RKO (cell line): ENCODE data around the gene CD247.

ENCODE experiments used
- DNase-seq: peaks from one replicate; pipeline ENCODE4 v3.0.0-alpha.2; 2016; ENCODE audit warnings: low spot score

CD247 gene

DNA sequence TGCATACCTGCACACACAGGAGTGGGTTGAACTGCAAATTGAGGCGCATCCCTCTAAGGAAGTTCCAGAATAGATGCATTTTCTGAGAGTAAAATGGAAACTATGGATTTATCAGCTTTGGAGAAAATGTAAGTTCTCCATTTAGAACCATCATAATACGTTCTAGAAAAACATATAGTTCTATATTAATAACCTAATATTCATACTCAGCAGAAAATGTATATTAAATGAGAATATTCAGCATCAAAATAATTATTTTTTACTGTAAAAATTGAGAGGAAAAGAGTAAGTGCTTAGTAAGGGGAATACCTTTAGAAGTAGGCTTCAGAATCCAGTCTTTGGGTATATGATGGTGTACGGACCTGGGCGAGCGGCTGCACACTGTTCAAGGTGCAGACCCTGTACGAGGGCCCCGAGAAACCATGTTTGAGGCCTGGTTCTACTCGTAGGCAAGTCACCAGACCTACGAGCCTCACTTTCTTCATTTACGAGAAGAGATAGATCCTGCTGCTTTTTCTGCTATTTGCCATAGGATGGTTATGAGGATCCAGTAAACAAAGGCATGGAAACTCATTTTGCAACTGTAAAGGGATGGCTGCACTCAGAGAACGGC is 6.8 kb downstream of the CD247 start:
- no peak for DNase-seq

DNA sequence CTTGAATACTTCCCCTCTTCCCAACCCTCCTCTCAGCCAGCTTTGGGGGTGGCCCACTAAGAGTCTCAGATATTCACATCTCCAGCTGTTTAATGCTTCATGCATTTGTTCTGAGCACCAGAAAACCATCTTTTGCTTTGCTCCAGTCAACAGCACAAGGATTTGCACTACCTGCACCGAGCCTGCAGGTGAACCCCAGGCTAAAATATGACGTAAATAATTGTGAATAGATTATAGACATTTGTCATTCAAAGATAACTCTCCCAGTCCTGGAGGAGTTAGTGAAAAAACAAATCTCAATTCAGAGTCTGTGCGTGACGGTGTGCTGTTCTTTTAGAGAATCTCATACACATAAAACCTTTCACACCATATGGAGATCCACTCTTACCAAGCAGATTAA is 7.4 kb downstream of the CD247 start:
- DNase-seq: no peak

DNA sequence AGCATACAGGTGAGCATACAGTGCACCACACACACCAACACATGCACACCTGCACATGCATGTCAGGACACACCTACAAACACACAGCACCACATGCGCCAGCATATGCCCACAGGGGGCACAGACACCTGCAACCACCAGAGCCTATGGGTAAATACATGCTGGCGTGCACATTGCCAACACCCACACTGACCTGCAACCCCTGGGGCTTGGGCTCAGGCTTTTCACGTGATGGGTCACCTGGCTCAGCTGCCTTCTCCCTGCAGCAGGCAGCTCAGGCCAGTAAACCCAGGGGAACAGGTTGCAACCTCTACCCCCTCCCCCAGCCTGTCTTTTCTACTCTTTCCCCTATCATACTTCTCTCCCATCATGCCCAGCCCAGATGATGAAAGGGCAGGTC is 8.1 kb downstream of the CD247 start:
- DNase-seq: no peak

DNA sequence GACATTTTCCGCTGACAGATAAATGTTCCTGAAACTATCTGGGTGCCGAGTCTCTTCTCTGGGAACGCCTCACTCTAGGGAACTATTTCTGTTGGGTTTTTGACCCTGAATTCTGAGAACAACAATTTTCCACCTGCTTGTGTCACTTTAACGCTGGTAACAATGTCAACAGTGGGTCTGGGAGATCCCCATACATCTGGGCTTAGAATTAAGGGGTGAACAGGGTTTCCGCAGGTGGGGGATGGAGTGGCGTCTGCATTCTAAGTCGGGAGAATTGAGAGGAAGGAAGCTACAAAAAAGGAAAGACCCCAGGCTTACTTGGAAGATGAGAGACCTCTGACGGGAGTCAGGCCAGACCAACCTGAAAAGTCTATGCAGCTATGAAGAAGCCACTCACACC is 8.7 kb downstream of the CD247 start:
- no peak for DNase-seq

DNA sequence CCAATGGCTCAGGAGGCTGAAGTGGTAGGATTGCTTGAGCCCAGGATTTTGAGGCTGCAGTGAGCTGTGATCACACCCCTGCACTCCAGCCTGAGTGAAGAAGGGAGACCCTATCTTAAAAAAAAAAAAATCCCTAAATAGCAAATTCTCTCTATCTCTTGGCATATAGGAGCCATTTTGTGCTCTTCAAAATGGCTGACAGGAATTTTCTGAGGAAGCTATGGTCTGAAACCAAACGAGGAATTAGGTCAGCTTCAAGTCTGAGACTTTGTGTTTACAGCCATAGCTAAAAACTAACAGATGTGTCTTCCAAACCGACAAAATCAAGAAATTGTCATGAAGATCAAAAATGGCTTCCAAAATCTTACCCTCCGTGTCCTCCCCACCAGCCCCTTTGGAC is 10.6 kb downstream of the CD247 start:
- no peak for DNase-seq

DNA sequence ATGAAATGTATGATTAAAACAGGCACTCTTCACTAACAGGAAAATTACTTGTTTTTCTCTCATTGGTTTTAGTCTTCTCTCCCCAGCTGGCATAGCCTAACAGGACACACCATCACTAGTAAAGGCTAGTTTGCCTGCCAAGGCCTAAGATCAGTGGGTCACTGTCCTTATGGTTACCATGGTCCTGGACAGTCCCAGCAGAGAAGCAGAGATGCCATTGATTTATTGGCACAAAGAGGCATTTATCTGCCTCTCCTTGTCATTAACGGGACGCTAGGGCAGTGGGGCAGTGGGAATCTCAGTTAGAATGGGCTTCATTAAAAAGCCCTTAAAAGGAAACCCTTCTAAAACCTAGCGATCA is 13.9 kb downstream of the CD247 start:
- DNase-seq: no peak

DNA sequence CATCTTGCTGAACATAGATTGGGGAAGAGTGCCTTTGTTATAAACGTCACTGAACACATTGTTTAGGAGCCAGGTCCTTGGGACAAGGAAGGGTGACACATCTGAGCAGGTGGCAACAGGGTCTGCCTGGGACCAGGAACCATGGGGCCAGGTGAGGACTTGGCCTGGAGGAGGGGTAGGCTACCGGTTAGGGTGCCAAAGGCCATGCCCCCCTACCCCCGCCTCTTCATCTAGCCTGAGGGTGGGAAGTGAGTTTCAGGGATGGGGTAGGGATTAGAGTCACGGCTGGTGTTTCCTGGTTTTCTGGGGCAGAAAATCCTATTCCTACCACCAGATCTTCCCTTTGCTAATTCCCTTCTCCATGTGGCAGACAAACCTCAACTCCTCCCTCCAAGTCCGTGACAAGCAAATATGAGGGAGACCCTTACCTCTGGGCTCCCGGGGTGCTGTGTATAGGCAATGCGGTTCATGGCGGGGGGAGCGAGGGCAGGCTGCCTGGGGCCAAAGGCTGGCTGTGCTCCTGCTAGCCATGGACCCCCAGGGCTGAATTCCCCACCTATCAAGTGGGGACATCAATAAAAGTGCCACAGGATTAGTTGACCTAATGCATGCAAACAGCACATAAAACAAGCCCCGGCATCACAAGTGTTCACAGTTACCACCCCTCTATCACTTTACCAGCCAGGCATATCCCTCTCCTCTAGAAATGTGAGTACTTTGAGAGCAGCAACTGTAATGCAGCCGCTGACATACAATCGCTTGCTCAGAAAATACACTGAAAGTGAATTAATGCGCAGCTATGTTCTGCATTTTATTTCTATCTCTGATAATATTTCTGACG is 14.5 kb downstream of the CD247 start:
- DNase-seq: no peak

DNA sequence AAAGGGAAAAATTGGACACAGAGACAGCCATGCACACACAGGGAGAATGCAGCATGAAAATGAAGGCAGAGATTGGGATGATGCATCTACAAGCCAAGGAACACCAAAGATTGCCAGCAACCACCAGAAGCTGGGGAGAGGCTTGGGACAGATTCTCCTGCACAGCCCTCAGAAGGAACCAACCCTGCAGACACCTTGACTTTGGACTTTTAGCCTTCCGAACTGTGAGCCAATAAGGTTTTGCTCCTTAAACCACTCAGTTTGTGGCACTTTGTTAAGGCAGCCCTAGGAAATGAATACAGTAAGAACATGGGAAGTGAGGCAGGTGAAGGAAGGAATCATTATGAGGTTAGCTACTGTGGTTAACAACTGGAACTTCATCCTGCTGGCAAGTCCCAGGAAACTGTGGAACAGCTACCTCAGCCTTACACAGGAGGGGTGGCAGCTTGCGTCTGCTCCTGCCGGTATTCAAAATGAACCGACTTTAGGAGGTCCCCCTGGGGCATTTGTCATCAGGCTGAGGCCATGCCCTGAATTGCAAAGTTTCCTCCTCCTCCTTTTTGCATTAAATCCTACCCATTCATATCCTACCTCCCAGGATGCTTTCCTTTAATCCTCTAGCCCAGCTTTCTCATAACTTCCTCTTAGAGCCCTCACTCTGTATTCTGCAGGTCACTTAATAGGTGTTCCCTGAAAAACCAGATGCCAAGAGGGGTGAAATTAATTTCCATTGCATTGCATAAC is 15.4 kb downstream of the CD247 start:
- no peak for DNase-seq

DNA sequence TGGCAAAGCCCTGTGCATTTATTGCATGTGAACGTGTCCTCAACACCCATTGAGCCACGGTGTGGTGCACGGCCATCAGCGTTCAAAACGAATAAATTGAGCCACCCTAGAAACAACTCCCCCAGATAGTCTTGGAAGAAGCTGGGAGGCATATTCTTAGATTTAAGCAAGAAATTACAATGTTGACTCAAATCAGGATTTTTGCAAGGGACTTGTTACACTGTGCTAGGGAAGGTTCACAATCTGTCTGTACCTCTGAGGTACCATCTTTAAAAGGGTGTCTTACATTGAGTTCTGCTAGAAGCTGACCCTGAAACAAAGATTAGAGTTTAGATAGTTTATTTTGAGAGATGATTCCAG is 16.2 kb downstream of the CD247 start:
- DNase-seq: no peak

DNA sequence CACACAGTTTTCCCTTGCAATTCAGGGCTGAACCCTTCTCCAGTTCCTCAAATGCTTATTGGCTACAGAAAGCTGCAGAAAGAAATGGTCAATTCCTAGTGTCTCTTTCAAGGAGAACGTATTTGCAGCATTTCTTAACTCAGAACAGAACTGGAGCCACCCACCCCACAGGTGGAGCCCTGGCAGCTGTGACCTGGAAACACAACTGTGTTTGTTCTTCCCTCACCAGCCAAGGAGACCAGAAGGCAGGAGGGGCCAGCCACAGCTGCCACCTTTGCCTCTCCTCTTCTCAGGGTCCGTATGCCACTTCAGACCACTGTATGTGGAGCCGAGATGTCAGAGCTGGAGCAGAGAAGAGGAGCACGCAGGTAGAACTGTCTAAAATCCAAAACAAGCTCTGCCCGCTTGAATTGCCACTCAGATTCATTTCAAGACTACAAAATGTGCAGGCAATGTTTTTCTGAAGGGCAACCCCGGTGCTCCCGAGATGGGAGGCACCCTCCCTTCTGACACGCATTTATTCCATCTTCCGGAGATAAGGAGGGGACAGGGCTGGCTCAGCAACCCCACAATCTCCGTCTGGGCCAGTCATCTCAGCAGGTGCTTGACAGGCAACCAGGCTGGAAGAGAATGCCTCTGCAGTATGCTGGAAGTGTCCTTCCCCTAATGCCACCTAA is 16.7 kb downstream of the CD247 start:
- DNase-seq: no peak

DNA sequence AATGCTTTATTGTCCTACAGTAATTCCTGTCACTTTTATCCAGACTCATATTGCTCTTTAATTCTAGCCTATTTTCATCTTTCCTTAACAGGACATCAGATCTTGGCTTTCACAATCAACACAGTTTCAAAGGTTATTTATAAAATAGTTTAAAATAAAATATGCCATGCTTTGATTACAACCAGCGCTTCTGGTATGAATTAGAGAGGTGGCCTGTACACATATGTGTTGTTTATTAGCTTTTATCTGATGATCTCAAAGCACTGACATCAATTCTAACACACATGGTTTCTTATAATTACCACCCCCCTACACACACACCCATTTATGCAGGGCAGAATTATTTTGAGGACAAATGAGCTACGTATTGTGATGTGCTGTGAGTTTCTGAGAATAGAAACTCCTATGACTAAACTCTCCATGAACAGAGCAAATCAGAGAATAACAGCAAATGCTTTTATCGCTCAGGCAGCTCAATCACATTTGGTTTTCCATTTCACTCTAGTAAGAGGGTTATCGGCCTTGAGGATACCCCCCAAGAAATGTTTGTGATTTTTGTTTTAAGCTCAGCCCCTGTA is 18.0 kb downstream of the CD247 start:
- no peak for DNase-seq

DNA sequence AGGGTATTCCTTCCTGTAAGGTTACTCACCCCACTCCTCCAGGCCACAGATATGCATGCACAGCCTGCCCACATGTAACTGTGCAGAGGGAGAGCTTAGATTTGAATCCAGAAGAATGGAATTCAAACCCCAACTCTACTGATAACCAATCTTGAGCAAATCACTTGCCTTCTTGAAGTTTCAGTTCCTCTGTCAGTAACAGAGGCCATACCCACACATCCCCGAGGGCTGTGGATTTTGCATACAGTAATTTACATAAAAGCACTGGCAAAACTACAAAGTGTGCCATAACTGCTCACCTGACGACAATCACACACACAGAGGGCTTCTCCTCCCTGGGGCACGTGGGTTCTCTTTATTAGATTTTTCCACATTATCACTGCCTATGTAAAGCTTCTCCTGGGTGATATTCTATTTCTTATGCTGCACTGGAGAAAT is 18.6 kb downstream of the CD247 start:
- no peak for DNase-seq

DNA sequence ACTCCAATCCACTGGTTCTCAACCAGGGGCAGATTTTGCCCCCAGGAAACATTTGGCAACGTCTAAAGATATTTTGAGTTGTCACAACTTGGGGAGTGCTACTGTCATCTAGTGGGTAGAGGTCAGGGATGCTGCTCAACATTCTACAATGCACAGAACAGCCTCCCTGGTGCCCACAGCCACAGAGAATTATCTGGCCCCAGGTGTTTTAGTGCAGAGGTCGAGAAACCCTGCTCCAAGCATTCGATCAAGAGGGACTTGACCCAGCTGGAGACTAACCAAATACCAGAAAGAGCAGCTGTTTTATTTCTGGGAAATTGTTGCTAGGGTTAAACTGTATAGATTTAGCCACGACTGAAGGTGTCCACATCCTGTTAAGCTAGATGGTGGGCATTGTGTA is 19.2 kb downstream of the CD247 start:
- DNase-seq: no peak

DNA sequence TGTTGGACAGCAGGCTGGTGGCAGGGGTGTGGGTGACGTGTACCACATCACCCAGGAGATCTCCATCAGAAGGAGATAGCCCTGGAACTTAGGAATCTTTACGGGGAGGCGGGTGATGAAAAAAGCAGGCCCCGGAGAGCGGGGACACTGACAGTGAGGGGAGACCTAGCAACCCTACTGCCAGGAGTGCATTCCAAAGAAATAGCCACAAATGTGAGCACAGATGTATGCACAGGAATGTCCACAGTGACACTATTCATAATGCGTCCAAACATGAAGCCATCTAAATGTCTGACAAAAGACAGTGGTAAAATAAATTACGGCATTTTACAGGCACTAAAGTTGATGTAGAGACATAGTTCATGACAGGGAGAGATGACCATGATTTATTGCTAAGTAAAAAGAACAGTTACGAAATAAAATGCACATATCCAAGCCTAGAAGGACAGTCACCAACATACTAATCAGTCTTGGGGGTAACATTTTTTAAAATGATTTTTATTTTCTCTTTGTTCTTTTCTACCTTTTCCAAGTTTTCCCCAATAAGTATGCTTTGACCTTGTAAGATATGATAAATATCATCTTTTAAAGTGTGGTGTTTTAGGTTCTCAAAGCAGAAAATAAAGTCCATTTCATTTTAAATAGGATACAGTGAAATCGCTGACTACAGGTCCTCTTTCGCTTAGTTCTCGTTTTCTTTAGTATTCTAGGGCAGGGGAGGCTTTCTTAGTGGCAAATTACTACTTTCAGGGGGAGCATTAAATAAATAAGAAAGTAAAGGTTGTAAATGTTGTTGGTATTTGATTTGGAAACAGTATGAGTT is 21.3 kb downstream of the CD247 start:
- no peak for DNase-seq

DNA sequence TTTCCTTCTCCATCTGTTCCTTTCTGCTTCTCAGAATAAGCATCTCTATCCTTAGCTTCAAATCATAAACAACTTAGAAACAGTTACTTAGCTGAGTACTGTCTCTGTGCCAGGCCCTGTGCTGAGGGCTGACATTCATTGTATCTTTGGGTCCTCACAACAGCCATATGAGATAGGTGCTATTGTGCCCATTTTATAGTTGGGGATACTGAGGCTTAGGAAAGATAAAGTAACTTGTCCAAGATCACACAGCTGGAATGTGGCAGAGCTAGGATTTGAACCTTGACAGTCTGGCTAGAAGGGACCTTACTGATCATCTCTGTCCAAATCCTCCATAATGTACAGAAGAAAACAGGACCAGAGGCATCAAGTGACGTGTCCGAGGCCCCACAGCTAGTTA is 25.0 kb downstream of the CD247 start:
- no peak for DNase-seq

DNA sequence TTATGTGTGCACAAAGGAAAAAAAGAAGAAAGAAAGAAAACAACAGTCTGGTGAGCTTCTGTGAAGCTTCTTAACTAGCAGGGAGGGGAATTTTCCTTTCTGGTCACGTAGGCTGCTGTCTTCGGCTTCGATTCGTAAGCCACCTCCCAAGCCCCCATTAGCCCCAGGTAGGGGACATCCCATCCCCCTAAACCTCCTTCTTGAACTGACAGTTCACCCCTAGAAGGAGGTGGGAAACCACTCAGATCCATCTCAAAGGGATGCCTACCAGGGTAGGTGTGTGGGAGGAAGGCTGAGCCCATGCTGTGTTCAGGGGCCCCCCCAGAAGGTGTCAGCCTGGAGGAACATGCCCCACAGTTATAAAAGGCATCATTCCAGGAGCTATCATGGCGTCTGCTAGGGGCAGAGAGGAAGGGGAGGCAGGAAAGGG is 25.8 kb downstream of the CD247 start:
- DNase-seq: no peak

DNA sequence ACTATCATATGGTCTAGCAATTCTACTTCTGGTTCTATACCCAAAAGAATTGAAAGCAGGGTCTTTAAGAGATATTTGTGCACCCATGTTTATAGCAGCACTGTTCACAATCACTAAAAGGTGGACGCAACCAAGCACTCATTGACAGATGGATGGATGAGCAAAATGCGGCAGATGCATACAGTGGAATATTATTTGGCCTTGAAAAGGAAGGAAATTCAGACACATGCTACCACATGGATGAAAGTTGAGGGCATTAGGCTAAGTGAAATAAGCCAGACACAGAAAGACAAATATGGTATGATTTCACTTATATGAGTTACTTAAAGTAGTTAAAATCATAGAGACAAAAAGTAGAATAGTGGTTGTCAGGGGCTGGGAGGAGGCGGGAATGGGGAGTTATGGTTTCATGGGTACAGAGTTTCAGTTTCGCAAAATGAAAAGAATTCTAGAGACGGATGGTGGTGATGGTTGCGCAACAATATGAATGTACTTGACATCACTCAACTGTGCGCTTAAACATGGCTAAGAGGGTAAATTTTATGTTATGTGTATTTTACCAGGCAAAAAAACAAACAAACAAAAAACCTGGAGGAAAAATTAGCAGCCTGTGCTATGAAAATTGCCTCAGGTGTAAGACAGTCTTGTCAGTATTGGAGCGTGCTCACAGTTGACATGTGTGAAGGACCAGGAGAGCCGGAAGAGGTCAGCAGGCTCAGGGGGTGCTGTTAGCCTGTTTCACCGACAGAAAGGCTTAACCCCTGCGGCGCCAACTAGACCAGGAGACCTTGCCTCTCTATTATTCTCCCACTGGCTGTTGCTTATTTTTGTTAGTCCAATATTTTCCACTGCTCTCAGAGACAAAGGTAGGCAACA is 26.5 kb downstream of the CD247 start:
- DNase-seq: no peak

DNA sequence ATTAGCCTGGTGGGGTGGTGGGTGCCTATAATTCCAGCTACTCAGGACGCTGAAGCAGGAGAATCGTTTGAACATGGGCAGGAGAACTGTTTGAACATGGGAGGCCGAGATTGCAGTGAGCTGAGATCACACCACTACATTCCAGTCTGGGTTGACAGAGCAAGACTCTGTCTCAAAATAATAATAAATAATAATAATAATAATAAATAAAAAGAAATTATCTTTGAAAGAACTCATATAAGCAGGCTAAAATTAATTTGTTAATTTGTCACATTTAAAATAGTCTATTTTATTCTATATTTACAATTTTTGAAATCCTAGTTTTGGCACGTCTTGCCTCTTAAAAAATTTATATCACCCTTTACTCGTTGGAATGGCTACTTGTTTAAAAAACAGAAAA is 27.6 kb downstream of the CD247 start:
- DNase-seq: no peak

DNA sequence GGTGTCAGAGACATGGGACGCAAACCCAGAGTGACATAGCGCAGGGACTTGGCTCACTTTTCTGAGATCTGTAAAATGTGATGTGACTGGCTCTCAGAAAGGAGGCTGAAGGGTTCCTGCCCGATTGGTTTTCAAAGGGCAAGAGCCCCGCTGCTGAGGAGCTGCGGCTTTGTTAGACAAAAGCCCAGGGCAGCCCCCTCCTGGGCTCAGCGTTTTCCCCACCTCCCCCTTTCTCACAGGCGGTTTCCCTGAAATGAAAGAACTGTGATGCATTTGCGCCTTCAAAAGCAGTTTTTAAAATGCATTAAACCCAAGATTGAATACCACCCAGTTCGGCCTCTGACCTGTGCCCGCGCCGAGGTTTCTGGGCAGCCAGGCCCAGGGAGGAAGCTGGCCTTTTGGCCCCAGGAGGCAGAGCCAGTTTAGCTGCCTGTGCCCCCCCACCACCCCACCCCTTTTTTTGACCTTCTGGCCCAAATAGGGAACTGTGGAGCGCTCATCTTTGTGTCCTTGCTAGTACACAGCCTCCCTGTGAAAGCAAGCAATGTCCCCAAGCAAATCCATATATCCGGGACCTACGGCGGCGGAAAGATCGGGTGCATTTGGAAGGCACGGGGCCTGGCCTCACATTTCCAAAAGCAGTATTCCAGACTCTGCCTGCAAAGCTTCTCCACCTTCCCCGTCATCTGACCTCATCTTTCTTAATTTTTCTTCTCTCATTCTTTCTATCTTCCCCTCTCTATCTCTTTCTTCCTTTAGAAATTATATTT is 28.6 kb downstream of the CD247 start:
- DNase-seq: no peak

DNA sequence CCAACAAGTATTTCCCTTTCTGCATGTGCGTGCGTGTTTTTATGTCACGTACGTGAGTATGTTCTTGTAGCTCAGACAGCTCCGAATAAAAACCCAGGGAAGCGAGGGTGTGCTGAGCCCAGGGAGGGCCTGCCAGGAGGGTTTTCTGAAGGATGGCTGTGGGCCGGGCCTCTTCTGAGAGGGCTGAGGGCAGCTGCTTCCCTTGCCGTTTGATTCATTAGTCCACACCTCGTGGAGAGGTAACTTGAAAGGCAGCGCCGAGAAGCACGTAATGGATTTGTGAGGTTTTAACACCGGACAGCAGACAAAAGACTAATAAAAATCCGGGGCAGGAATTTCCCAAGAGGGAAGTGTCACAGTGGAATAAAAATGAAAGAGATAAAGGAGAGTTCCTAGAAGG is 29.5 kb downstream of the CD247 start:
- no peak for DNase-seq
